ENCODE data around the gene SUMO3.

SUMO3 gene

DNA sequence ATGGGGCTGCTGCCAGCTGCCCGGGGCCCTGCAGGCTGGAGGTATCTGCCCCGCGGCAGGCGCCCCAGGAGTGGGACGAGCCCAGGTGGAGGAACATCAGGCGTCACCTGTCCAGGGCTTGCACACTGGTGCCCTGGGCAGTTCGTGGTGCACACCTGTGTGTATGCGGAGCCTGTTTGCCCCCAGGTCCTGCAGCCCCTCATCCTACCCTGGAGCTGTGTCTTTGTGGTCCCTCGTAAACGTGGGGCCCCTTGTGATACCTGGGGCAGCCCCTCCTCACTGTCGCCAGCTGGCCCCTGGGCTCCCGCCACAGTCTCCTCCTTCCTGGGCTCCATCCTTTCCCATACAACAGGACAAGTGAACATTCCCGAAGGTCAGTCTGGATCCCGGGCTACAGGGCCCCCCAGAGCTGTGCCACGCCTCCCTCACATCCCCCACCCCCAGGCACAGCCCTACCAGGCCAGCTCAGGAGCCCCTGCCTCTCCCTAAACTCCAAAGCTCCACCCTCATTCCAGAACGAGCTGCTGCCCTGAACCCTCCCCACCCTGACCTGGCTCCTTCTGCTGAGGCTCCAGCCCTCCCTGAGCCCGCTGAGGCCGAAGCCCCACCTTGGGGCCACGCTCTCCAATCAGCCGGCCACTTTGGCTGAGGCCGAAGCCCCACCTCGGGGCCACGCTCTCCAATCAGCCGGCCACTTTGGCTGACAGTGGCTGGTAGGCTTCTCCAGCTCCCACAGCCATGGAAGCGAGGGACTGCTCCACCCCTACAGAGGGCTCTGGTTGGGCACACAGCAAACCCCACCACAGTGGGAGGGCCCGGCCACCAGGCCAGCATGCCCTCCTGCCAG is 58.9 kb downstream of the SUMO3 start:
- DNase-seq: no peak

DNA sequence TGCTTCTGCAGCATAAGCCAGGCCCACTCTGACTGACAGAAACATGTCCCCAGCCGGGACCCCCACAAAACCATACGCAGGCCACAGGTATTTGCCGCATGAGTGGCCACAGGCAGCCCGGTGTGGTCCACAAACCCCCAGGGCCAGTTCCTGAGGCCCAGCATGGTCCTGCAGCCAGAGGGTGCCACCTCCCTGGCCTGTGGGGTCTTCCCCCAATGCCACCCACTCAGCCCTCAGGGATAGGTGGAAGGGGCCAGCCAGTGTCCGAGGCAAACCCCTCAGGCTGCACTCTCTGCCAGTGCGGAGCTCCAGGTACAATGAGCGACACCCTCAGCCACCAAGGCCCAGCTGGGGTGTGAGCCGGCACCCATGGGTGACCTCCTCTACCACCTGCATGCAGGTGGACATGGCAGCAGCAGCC is 59.7 kb downstream of the SUMO3 start:
- DNase-seq: no peak

DNA sequence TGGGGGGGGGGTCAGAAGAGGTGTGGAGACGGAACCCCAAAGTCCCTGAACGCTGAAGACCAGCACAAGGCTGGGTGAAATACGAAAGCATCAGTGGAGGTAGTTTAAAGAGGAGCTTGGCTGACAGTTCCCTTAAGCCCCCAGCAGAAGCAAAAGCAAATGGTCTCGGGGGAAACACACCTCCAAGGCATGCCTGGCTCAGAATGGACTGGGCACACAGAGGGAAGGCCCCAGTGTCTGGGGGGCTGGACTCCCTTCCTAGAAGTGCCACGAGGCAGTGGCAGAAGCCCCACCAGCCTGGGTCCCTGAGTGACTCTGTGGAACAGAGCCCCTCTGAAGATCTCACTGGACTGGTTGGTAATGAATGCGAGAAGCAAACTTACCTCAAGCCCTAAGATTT is 60.1 kb downstream of the SUMO3 start:
- no peak for DNase-seq

DNA sequence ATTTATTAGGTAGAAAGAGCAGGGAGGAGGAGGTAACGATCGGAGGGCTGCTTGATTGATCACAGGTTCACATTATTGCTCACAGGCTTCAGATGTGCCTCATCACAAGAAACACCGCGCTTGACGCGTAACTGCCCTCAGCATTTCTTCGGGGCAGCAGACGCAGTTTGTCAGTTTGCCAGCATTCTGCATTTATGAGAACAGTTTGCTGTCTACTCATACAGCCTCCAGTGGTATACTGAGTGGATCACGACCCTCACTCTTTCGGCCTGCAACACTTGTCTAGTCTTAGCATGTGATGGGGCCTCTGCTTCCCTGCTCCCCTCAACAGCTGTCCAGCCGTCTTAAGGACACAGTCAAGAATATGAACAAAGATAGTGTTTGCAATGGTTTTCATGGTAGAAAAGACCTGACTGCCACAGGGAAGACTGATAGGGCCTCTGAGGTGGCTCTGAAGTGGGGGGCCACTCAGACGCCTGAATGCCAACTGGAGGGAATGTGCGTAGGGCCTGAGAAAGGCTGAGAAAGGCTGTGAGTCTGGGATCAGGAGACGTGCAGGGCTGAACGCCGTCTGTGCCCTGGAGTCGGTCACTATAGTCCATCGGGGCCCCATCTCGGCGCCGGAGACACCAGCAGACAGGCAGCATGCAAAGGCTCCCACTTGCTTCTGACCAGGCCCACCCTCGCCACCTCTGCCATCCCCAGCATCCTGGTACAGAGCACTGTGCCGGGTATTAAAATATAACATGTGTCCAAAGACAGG is 61.3 kb downstream of the SUMO3 start:
- DNase-seq: no peak

All from NCI-H1436 treated with DMSO at 0.1 percent for 48 hours (cell line).